GM18508 (cell line): ENCODE results near the gene HIBCH.
"Not testable (repeated sequence)": the region's sequence is repeated elsewhere in the genome, so short reads cannot be mapped to it uniquely, and the experiment has no call there.

Experiments
- ATAC-seq: cut with Tn5 transposase; IDR thresholded peaks from one replicate; pipeline ENCODE4 v1.9.1; 2021; ENCODE audit warnings: moderate number of reproducible peaks; ENCODE audit not compliant: insufficient read depth, unreplicated experiment

Gene HIBCH

GRCh38 chr2:190313880-190314279, 5.7 kb downstream of the HIBCH start:
- ATAC-seq, result no peak

GRCh38 chr2:190312635-190313025, 7.0 kb downstream of the HIBCH start:
- ATAC-seq, result not testable (repeated sequence)

- ATAC-seq, result no peak
These were observed 7.6 kb downstream of the HIBCH start for GRCh38 chr2:190311893-190312634.

GRCh38 chr2:190308031-190308430, 11.6 kb downstream of the HIBCH start:
- ATAC-seq, result no peak

GRCh38 chr2:190304404-190304803, 15.2 kb downstream of the HIBCH start:
- no peak for ATAC-seq

GRCh38 chr2:190303647-190304046, 16.0 kb downstream of the HIBCH start:
- ATAC-seq, result no peak

- no peak for ATAC-seq
These were observed 17.6 kb downstream of the HIBCH start for GRCh38 chr2:190302052-190302451.

GRCh38 chr2:190301032-190301431, 18.6 kb downstream of the HIBCH start:
- no peak for ATAC-seq

GRCh38 chr2:190297880-190298279, 21.7 kb downstream of the HIBCH start:
- ATAC-seq, result not testable (repeated sequence)

DNA sequence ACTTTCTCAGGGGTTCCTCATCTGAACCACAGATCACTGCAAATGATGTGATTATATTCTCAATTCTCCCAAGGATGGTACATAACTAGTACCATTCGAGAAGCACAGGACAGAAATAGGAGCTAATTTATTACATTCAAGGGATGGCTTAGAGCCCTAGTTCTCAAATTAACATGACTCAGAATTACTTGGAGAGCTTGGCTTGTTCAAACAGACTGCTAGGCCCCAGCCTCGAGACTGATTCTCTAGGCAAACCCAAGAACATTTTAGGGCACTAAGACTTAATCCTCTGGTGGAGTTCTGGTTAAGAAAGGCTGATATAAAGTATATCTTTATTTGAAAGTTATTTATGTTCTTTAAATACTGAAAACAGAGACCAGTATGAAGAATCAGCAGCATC, 35.8 kb downstream of the HIBCH start:
- ATAC-seq, result no peak

DNA sequence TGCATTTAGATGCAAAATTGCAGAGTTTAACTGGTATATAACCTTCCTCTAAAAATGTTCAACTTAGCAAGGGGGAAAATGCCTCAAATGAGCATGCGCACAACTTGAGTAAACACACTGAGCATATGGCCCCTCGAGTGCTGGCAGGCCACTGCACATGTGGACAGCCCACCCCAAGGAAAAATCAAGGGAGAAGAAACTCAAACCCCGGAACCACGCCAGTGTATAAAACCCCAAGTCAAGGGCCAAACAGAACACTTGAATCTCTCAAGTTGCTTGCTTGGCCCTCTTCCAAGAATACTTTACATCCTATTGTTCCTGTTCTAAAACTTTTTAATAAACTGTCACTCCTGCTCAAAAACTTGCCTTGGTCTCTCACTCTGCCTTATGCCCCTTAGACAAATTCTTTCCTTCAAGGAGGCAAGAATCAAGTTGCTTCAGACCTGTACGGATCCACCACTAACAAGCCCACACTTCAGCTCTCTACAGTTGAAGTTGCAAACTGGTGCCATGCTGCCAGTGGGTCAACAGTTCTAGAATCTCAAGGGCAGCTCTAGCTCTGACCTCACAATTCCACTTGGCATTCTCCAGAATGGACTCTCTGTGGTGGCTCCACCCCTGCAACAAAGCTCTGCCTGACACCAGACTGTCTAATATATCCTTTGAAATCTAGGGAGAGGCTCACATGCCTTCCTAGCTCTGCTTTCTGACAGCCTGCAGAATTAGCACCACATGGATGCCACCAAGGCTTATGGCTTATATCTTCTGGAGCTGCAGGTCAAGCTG, 38.9 kb downstream of the HIBCH start:
- ATAC-seq, result no peak

DNA sequence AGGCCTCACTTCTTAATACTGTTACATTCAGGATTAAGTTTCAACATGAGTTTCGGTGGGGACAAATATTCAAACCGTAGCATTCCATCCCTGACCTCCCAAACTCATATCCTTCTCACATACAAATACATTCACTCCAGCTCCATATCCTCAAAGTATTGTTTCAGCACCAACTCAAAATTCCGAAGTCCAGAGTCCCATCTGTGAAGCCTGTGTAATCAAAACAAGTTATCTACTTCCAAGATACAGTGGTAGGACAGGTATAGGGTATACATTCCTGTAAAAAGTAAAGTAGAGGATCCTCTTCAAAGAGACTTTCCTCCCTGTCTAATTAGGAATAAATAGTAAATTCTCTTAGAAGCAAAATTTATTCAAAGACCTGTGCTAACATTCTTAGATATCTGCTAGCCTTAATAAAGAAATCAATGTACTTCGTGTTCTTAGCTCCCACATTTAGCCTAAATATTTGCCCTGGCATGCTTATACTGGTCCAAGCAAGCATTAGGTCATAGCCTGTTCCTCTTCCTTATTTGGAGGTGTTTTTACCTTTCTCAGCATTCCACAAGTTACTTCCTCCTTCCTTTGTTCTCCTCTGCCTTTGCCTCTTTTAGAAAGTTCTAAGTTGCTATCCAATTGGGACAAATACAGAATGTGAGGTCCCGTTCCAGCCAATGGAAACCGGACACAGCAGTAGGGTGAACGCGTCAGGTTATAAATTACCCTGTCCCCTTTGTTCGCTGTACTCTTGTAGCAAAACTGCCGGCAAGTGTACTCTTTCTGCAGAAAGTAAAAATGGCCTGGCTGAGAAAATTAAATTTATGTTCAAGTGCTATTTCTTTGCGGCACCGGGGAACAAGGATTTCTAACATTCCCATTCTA, 40.1 kb downstream of the HIBCH start:
- ATAC-seq, result not testable (repeated sequence)

DNA sequence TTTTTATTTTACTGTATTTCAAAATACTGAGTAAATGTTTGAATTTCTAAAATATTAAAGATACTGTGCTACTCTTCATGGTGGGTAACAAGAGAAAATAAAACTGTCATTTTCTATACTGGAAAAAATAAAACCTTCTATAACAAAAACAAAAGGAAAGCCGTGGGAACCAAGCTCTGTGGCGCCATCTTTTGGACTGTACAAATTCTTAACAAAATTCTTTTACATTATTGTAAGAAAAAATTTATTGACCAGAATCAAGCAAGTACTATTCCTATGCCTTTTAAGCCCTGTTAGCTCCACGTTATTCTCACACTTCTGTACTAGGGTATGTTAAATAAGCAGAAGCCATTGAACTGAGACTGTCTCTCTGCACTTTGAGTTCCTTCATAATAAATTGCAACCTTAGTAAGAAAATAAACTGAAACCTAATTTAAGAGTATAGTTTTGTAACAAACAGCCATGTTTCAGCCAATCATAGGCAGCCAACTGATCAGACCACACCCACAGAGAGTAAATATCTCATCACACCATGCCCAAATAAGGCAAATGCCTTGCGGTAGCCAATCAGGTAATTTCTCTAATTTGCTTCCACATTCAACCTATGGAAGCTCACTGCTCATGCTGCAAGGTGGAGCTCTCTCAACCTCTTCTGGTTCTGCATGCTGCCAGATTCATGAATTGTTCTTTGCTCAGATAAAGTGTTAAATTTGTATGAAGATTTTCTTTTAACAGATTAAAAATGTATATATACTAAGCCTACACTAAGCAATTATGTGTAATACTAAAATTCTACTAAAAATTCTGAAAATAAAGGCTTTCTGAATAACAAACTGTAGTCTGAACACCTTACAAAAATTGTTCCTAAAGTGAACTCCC, 42.2 kb downstream of the HIBCH start:
- ATAC-seq, result no peak

GRCh38 chr2:190272457-190272842, 47.2 kb downstream of the HIBCH start:
- no peak for ATAC-seq

DNA sequence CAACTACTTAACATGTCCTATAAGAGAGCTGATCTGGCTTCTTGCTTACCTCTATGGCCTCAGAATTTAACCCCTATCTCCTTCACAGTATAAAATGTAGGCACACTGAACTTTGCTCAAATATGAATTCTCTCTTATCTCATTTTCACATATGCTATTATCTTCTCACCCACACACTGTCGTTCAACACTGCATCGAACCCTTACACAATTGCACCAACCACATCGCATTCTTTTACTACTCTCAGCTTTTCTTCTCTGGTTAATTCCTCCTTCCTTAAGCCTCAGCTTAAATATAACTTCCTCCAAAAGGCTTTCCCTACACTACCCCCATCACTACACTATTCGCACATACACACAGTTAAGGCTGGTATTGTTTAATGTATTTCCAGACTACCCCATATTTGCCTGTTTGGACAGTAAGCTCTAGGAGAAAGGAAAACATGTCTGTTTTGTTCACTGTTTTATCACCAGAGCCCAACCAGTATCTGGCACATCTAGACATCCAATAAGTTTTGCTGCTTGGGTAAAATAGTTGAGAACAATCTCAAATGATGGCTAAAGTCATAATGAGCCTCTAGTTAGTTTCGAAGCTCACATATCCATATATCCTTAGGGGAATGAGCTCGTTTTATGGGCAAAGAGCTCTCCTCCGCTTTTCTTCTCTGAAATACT, 47.7 kb downstream of the HIBCH start:
- no peak for ATAC-seq

- ATAC-seq, result no peak
These were observed 49.3 kb downstream of the HIBCH start for GRCh38 chr2:190270298-190270697.

- not testable (repeated sequence) for ATAC-seq
These were observed 49.9 kb downstream of the HIBCH start for GRCh38 chr2:190269699-190270098.

DNA sequence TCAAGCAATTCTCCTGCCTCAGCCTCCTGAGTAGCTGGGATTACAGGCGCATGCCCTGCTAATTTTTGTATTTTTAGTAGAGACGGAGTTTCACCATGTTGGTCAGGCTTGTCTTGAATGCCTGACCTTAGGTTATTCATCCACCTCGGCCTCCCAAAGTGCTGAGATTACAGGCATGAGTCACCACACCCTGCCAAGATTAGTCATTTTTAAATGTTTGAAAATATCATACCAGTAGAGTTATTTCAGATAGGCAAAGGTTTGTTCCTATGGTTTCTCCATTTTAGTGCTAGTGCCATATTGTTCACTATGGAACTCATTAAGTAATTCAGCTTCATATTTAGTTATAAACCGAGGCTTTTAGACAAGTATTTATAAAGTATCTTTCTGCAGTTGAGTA, 52.3 kb downstream of the HIBCH start:
- no peak for ATAC-seq

DNA sequence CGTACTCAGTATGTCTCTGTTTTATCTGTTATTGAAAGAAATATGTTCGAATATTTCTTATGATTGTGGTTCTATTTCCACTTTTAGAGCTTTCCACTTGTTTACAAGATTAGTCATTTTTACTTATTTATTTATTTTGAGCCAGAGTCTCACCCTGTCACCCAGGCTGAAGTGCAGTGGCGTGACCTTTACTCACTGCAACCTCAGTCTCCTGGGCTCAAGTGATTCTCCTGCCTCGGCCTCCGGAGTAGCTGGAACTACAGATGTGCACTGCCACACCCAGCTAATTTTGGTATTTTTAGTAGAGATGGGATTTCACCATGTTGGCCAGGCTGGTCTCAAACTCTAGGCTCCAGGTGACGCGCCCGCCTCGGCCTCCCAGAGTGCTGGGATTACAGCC, 53.3 kb downstream of the HIBCH start:
- ATAC-seq, result no peak
